ENCODE results near the gene LPIN3. TPM values are rescaled to one million over a fixed set of nuclear protein-coding genes. Genes with fewer than 3 reads are reported as not detected.

Gene LPIN3
- total RNA-seq, 1 experiment from 2014 or later: 18.5 TPM

DNA sequence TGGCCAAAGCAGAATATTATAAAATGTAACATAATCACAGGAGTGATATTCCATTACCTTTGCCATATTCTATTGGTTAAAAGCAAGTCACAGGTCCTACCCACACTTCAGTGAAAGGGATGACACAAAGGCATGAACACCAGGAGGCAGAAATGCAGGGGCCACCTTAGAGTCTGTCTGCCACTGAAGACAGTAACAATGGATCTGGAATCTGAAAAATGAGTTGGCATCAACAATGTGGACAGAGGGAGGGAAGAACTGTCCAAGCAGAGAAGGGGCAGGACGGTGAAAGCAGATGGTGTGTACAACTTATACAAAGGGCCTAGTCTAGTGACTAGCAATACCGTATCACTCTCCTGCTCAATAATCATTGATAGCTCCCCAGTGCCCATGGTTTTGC lies 6.6 kb upstream of the LPIN3 start:
- POLR2A ChIA-PET: no interaction called here
- CTCF ChIA-PET: no interaction called here

DNA sequence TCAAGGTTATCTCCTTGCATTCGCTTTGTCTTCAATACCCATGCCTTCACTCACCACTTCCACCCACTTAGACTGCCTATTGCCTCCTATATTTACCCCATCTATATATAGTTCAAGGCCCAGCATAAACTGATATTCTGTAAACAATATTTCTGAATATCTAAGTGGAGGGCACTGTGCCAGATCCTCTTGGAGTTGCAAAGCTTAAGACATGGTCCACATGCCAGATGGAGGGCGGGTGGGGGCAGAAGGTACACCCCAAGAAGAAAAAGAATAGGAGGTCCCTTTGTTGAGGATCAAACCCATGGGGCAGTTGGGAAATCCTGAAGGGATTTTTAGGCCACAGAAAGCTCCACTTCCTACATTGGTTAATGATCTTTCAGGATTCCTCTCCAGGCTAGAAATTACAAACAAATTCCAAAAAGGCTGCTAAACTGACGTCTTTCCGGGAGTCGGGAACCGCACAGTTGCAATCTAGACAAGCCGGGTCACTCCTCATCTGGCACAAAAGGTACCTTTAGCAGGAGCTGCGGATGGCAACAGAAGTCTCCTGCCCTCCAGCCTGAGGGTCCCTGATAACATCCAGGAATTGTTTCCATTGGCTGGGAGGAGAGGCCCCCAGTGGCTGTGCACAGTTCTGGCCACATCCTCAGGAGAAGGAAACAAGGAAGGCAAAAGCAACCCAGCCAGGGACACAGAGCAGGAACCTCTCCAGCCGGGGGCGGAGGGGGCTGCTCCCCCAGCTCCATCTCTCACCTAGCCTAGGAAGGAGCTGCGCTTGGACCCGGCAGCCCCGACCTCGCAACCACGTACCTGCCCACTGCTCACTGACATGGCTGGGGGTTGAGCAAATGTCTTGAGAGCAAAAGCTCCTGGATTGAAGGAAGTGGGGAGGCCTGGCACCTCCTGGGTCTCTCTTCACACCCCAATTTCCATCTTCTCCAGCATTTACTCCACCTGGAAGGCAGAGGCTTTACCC lies 5.9 kb upstream of the LPIN3 start:
- ATAC-seq: no peak
- no peaks in the 10 kb centered on the region for H3K9me2 ChIP-seq (ENCODE audit: insufficient read depth)
- ChIA-PET POLR2A (no interaction called here), CTCF (no interaction called here), RAD21 (ENCODE audit: low non-redundant PET in 1 of 2, low total read pairs in 2 of 2, uncharacterized antibody in 2 of 2, unreplicated experiment in 2 of 2) (no interaction called here)
- H2AFZ ChIP-seq (ENCODE audit: low read depth, low read length, poor library complexity, severe bottlenecking): no peak overlapping the region
- no peaks in the 10 kb centered on the region for H3K36me3 ChIP-seq (ENCODE audit: control insufficient read depth in 1 of 2, insufficient read depth in 2 of 2, low read length in 2 of 2)
- no TSS peak for BruUV-seq (replicated peaks)
- H3K9me3 ChIP-seq (ENCODE audit: control insufficient read depth in 1 of 2, insufficient read depth in 1 of 2, low read depth in 1 of 2, low read length in 2 of 2): no peaks in the 10 kb centered on the region
- no peaks in the 10 kb centered on the region for H3K27me3 ChIP-seq (ENCODE audit: insufficient read depth, low read length)
- DNase-seq (ENCODE audit: low read depth, low spot score): no peak
- intact Hi-C loops (cut with micrococcal nuclease): no loop called here
- no peak overlapping the region for H3K9ac ChIP-seq (ENCODE audit: low read length)
- H3K4me3 ChIP-seq (replicated peaks in 1 of 2; ENCODE audit: low read depth in 1 of 2, low read length in 2 of 2): no peak overlapping the region
- H3K4me2 ChIP-seq (ENCODE audit: low read length): no peak overlapping the region
- peaks cover 5 to 13% of the 10 kb centered on the region in 2 experiments for H3K4me1 ChIP-seq (ENCODE audit: control insufficient read depth in 1 of 2, insufficient read depth in 2 of 2, low read length in 2 of 2)
- no peaks in the 10 kb centered on the region for H3K79me2 ChIP-seq (ENCODE audit: insufficient read depth, low read length)
- H3K27ac ChIP-seq (ENCODE audit: low read depth, low read length): no peak overlapping the region
- no peaks in the 10 kb centered on the region for H4K20me1 ChIP-seq (ENCODE audit: insufficient read depth)
- TF ChIP-seq, protein P1, sequence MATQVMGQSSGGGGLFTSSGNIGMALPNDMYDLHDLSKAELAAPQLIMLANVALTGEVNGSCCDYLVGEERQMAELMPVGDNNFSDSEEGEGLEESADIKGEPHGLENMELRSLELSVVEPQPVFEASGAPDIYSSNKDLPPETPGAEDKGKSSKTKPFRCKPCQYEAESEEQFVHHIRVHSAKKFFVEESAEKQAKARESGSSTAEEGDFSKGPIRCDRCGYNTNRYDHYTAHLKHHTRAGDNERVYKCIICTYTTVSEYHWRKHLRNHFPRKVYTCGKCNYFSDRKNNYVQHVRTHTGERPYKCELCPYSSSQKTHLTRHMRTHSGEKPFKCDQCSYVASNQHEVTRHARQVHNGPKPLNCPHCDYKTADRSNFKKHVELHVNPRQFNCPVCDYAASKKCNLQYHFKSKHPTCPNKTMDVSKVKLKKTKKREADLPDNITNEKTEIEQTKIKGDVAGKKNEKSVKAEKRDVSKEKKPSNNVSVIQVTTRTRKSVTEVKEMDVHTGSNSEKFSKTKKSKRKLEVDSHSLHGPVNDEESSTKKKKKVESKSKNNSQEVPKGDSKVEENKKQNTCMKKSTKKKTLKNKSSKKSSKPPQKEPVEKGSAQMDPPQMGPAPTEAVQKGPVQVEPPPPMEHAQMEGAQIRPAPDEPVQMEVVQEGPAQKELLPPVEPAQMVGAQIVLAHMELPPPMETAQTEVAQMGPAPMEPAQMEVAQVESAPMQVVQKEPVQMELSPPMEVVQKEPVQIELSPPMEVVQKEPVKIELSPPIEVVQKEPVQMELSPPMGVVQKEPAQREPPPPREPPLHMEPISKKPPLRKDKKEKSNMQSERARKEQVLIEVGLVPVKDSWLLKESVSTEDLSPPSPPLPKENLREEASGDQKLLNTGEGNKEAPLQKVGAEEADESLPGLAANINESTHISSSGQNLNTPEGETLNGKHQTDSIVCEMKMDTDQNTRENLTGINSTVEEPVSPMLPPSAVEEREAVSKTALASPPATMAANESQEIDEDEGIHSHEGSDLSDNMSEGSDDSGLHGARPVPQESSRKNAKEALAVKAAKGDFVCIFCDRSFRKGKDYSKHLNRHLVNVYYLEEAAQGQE (IDR thresholded peaks at IDR 0.05; ENCODE audit: low read depth): no peak
- TF ChIP-seq, protein P2, sequence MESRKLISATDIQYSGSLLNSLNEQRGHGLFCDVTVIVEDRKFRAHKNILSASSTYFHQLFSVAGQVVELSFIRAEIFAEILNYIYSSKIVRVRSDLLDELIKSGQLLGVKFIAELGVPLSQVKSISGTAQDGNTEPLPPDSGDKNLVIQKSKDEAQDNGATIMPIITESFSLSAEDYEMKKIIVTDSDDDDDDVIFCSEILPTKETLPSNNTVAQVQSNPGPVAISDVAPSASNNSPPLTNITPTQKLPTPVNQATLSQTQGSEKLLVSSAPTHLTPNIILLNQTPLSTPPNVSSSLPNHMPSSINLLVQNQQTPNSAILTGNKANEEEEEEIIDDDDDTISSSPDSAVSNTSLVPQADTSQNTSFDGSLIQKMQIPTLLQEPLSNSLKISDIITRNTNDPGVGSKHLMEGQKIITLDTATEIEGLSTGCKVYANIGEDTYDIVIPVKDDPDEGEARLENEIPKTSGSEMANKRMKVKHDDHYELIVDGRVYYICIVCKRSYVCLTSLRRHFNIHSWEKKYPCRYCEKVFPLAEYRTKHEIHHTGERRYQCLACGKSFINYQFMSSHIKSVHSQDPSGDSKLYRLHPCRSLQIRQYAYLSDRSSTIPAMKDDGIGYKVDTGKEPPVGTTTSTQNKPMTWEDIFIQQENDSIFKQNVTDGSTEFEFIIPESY (IDR thresholded peaks at IDR 0.05; ENCODE audit: extremely low read depth, insufficient replicate concordance, low read length): no peak
- TF ChIP-seq EZH2 (IDR thresholded peaks at IDR 0.05) (no peak), SP1 (IDR thresholded peaks at IDR 0.05; ENCODE audit: low read depth) (no peak), POLR2AphosphoS5 (IDR thresholded peaks at IDR 0.05; ENCODE audit: low read depth, low read length) (no peak), FOSL1 (IDR thresholded peaks at IDR 0.05; ENCODE audit: low read depth) (no peak), RAD21 (IDR thresholded peaks at IDR 0.05; ENCODE audit: low read depth) (no peak), ZNF274 (IDR thresholded peaks at IDR 0.05; ENCODE audit: low read depth, low read length) (no peak), SIN3A (IDR thresholded peaks at IDR 0.05; ENCODE audit: low read depth) (no peak), EGR1 (IDR thresholded peaks at IDR 0.05; ENCODE audit: low read depth) (no peak), ELF1 (IDR thresholded peaks at IDR 0.05; ENCODE audit: borderline replicate concordance, low read depth) (no peak)

More for the DNA sequence above, 6.6 kb upstream of the LPIN3 start:
- intact Hi-C loops (cut with micrococcal nuclease): no loop called here
- TF ChIP-seq EGR1 (IDR thresholded peaks at IDR 0.05; ENCODE audit: low read depth) (no peak), ELF1 (IDR thresholded peaks at IDR 0.05; ENCODE audit: borderline replicate concordance, low read depth) (no peak), TCF7L2 (IDR thresholded peaks at IDR 0.05; ENCODE audit: borderline replicate concordance, extremely low read depth, insufficient read depth, insufficient read length) (no peak), SIN3A (IDR thresholded peaks at IDR 0.05; ENCODE audit: low read depth) (no peak), SP1 (IDR thresholded peaks at IDR 0.05; ENCODE audit: low read depth) (no peak), RAD21 (IDR thresholded peaks at IDR 0.05; ENCODE audit: low read depth) (no peak), SRF (IDR thresholded peaks at IDR 0.05; ENCODE audit: low read depth) (no peak), POLR2A (IDR thresholded peaks at IDR 0.05; ENCODE audit: borderline replicate concordance, extremely low read depth, insufficient read depth, insufficient read length) (no peak)
- no peaks in the 10 kb centered on the region for H3K36me3 ChIP-seq (ENCODE audit: control insufficient read depth in 1 of 2, insufficient read depth in 2 of 2, low read length in 2 of 2)
- no peak overlapping the region for H3K4me3 ChIP-seq (replicated peaks in 1 of 2; ENCODE audit: low read depth in 1 of 2, low read length in 2 of 2)
- no peaks in the 10 kb centered on the region for H3K79me2 ChIP-seq (ENCODE audit: insufficient read depth, low read length)
- H3K9me3 ChIP-seq (ENCODE audit: control insufficient read depth in 1 of 2, insufficient read depth in 1 of 2, low read depth in 1 of 2, low read length in 2 of 2): no peaks in the 10 kb centered on the region
- no peak for ATAC-seq
- no peak for DNase-seq (ENCODE audit: low read depth, low spot score)
- no peak overlapping the region for H3K27ac ChIP-seq (ENCODE audit: low read depth, low read length)
- no peak overlapping the region for H2AFZ ChIP-seq (ENCODE audit: low read depth, low read length, poor library complexity, severe bottlenecking)
- H3K4me1 ChIP-seq (ENCODE audit: control insufficient read depth in 1 of 2, insufficient read depth in 2 of 2, low read length in 2 of 2): peaks cover 7 to 15% of the 10 kb centered on the region in 2 experiments; a peak in 3 of 4 replicates
- RAD21 ChIA-PET (ENCODE audit: low non-redundant PET in 1 of 2, low total read pairs in 2 of 2, uncharacterized antibody in 2 of 2, unreplicated experiment in 2 of 2): no interaction called here
- no peak overlapping the region for H3K4me2 ChIP-seq (ENCODE audit: low read length)
- BruUV-seq (replicated peaks): no TSS peak
- no peak overlapping the region for H3K9ac ChIP-seq (ENCODE audit: low read length)
- H3K9me2 ChIP-seq (ENCODE audit: insufficient read depth): no peaks in the 10 kb centered on the region
- H3K27me3 ChIP-seq (ENCODE audit: insufficient read depth, low read length): no peaks in the 10 kb centered on the region
- no peaks in the 10 kb centered on the region for H4K20me1 ChIP-seq (ENCODE audit: insufficient read depth)
